C4-2B (cell line): Measurements from ENCODE around the gene ADAMTS6.

Experiments
- ZFX ChIP-seq: fragments of 450-650 bp; IDR thresholded peaks from 2 replicates; pipeline ENCODE4 v1.6.1; 2017
- TF ChIP-seq, protein P1 (sequence below): fragments of 450-650 bp; conservative IDR thresholded peaks from 2 replicates; pipeline ENCODE4 v1.5.1; 2017; ENCODE audit warnings: mild to moderate bottlenecking

DNA sequence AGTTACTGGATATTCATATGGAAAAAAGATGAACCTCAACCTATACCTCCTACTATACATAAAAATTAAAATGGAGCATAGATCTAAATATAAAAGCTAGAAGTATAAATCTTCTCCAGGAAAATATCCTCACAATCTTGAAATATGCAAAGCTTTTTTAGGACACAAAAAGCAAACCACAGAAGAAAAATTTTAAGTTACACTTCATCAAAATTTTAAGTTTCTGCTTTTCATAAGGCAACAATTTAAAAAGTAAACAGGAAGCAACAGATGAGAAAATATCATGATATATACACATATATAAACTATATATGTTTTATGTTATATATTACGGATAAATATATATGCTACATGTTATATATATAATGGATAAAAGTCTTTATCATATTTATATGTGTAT lies 157.5 kb downstream of the ADAMTS6 start:
- TF ChIP-seq, protein P1, sequence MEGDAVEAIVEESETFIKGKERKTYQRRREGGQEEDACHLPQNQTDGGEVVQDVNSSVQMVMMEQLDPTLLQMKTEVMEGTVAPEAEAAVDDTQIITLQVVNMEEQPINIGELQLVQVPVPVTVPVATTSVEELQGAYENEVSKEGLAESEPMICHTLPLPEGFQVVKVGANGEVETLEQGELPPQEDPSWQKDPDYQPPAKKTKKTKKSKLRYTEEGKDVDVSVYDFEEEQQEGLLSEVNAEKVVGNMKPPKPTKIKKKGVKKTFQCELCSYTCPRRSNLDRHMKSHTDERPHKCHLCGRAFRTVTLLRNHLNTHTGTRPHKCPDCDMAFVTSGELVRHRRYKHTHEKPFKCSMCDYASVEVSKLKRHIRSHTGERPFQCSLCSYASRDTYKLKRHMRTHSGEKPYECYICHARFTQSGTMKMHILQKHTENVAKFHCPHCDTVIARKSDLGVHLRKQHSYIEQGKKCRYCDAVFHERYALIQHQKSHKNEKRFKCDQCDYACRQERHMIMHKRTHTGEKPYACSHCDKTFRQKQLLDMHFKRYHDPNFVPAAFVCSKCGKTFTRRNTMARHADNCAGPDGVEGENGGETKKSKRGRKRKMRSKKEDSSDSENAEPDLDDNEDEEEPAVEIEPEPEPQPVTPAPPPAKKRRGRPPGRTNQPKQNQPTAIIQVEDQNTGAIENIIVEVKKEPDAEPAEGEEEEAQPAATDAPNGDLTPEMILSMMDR = no peak
- TF ChIP-seq ZFX = no peak
